H1 (cell line): ENCODE data around the gene GABRG2. TPM values are rescaled to one million over a fixed set of nuclear protein-coding genes. Genes with fewer than 3 reads are reported as not detected.

Experiments used
- CTCF ChIA-PET: fragments of 300-600 bp; sonication (Branson Sonifier 250); formaldehyde crosslinking; loops from one replicate; lab custom pipeline; 2021; ENCODE audit not compliant: partially characterized antibody; lab: Charles Lee
- POLR2A ChIA-PET: fragments of 300-600 bp; sonication (Branson Sonifier 250); formaldehyde crosslinking; loops from one replicate; lab custom pipeline; 2021; ENCODE audit warnings: inconsistent platforms; ENCODE audit not compliant: partially characterized antibody; lab: Charles Lee
- DNase-seq, 2 experiments: peaks; one replicate each; pipeline versions ENCODE4 v3.0.0 to v3.0.0-alpha.2; 2010 to 2022; ENCODE audit warnings: low spot score in 2 of 2, low read depth in 1 of 2, mixed read lengths in 1 of 2
- FAIRE-seq: peaks from 2 replicates; lab custom pipeline; 2011; peaks lifted over from hg19 to GRCh38; lab: Jason Lieb, UNC
- H2AFZ ChIP-seq: 2 replicates; pipeline ENCODE4 v1.8.1; 2012; ENCODE audit warnings: low read length, inconsistent platforms
- H2AK5ac ChIP-seq: 2 replicates; pipeline ENCODE4 v1.6.1; 2013; ENCODE audit warnings: low read depth, low read length
- H2BK120ac ChIP-seq: replicated peaks from 2 replicates; pipeline ENCODE3; 2013; ENCODE audit warnings: low read depth, low read length, inconsistent platforms
- H2BK12ac ChIP-seq: 2 replicates; pipeline ENCODE4 v1.6.1; 2013; ENCODE audit warnings: low read depth, low read length
- H2BK15ac ChIP-seq: 2 replicates; pipeline ENCODE4 v1.6.1; 2013; ENCODE audit warnings: low read length
- H2BK20ac ChIP-seq: 2 replicates; pipeline ENCODE4 v1.6.1; 2013; ENCODE audit warnings: low read length
- H2BK5ac ChIP-seq: 2 replicates; pipeline ENCODE4 v1.6.1; 2013; ENCODE audit warnings: low read depth, low read length
- H3K14ac ChIP-seq: 2 replicates; pipeline ENCODE4 v1.6.1; 2013; ENCODE audit warnings: inconsistent platforms; ENCODE audit not compliant: insufficient read length
- H3K18ac ChIP-seq: 2 replicates; pipeline ENCODE4 v1.6.1; 2013; ENCODE audit warnings: low read length; ENCODE audit errors: extremely low read depth
- H3K23ac ChIP-seq: 2 replicates; pipeline ENCODE4 v1.6.1; 2013; ENCODE audit warnings: inconsistent platforms; ENCODE audit not compliant: insufficient read length
- H3K23me2 ChIP-seq: 2 replicates; pipeline ENCODE4 v1.6.1; 2013; ENCODE audit warnings: low read depth, low read length
- H3K27ac ChIP-seq: 2 replicates; pipeline ENCODE4 v1.6.1; 2011; ENCODE audit warnings: low read depth, low read length, inconsistent platforms
- H3K27me3 ChIP-seq, 4 experiments: replicated peaks in 1 of 4; 1 replicate in 1 of 4; 2 replicates in 3 of 4; pipeline versions ENCODE4 v1.6.1 to v1.8.1; 2011 to 2013; ENCODE audit warnings: low read length in 3 of 4, mild to moderate bottlenecking in 3 of 4, inconsistent platforms in 2 of 4, mixed read lengths in 2 of 4, moderate library complexity in 1 of 4; ENCODE audit not compliant: control insufficient read depth in 3 of 4, insufficient read depth in 3 of 4; ENCODE audit errors: extremely low read depth in 1 of 4
- H3K36me3 ChIP-seq, 4 experiments: 2 replicates each; pipeline versions ENCODE4 v1.6.1 to v1.8.1; 2011 to 2013; ENCODE audit warnings: mild to moderate bottlenecking in 4 of 4, low read length in 3 of 4, moderate library complexity in 2 of 4, control low read depth in 1 of 4, inconsistent platforms in 1 of 4; ENCODE audit not compliant: insufficient read depth in 4 of 4, control insufficient read depth in 2 of 4
- H3K4ac ChIP-seq: replicated peaks from 2 replicates; pipeline ENCODE3; 2013; ENCODE audit warnings: low read length, low read depth, mixed read lengths, inconsistent platforms; ENCODE audit not compliant: insufficient read length
- H3K4me1 ChIP-seq, 4 experiments: replicated peaks in 1 of 4; 1 replicate in 1 of 4; 2 replicates in 3 of 4; pipeline versions ENCODE4 v1.6.1 to v1.8.1; 2011 to 2013; ENCODE audit warnings: low read length in 3 of 4, inconsistent platforms in 2 of 4, mixed read lengths in 1 of 4; ENCODE audit not compliant: insufficient read depth in 4 of 4, control insufficient read depth in 3 of 4
- H3K4me2 ChIP-seq, 2 experiments: 2 replicates each; pipeline versions ENCODE4 v1.6.1 to v1.8.1; 2011 to 2013; ENCODE audit warnings: low read depth in 2 of 2, low read length in 2 of 2, control low read depth in 1 of 2, inconsistent platforms in 1 of 2, mild to moderate bottlenecking in 1 of 2; ENCODE audit not compliant: insufficient read depth in 1 of 2
- H3K4me3 ChIP-seq, 4 experiments: fragments of 200-600, 300-600 bp in 1 of 4; sonication (generic), shearing (Covaris generic), sonication (Bioruptor Twin) in 1 of 4; 2 replicates each; pipeline versions ENCODE4 v1.5.1 to v1.8.1; 2011 to 2016; ENCODE audit warnings: low read length in 4 of 4, low read depth in 3 of 4, control low read depth in 2 of 4, inconsistent platforms in 2 of 4, mild to moderate bottlenecking in 2 of 4, mixed read lengths in 1 of 4, moderate library complexity in 1 of 4; ENCODE audit not compliant: insufficient read depth in 2 of 4; ENCODE audit errors: extremely low read depth in 1 of 4
- H3K56ac ChIP-seq: replicated peaks from 2 replicates; pipeline ENCODE3; 2013; ENCODE audit warnings: low read depth, mild to moderate bottlenecking, mixed read lengths, low read length, inconsistent platforms; ENCODE audit not compliant: insufficient read length
- H3K79me1 ChIP-seq: 2 replicates; pipeline ENCODE4 v1.6.1; 2013; ENCODE audit warnings: low read depth, low read length, control low read depth
- H3K79me2 ChIP-seq, 2 experiments: 2 replicates each; pipeline versions ENCODE4 v1.6.1 to v1.8.1; 2012 to 2013; ENCODE audit warnings: low read length in 2 of 2, mild to moderate bottlenecking in 2 of 2, inconsistent platforms in 1 of 2; ENCODE audit not compliant: insufficient read depth in 2 of 2, control insufficient read depth in 1 of 2
- H3K9ac ChIP-seq, 4 experiments: replicated peaks in 1 of 4; 1 replicate in 1 of 4; 2 replicates in 3 of 4; pipeline versions ENCODE4 v1.6.1 to v1.8.1; 2011 to 2013; ENCODE audit warnings: low read depth in 3 of 4, low read length in 3 of 4, control low read depth in 2 of 4, mild to moderate bottlenecking in 2 of 4, moderate library complexity in 2 of 4, inconsistent platforms in 1 of 4; ENCODE audit errors: extremely low read depth in 1 of 4
- H3K9me3 ChIP-seq, 2 experiments: 2 replicates each; pipeline versions ENCODE4 v1.6.1 to v1.8.1; 2012 to 2013; ENCODE audit warnings: mild to moderate bottlenecking in 2 of 2, moderate library complexity in 2 of 2, control low read depth in 1 of 2, inconsistent platforms in 1 of 2, low read depth in 1 of 2, low read length in 1 of 2, mixed read lengths in 1 of 2; ENCODE audit not compliant: insufficient read depth in 2 of 2
- H4K20me1 ChIP-seq, 2 experiments: replicated peaks in 1 of 2; 2 replicates each; pipeline versions ENCODE3 to v1.8.1; 2011 to 2013; ENCODE audit warnings: inconsistent platforms in 2 of 2, low read length in 2 of 2, mild to moderate bottlenecking in 1 of 2; ENCODE audit not compliant: insufficient read depth in 2 of 2, control insufficient read depth in 1 of 2
- H4K5ac ChIP-seq: 2 replicates; pipeline ENCODE4 v1.6.1; 2013; ENCODE audit warnings: low read length, low read depth, mixed read lengths, inconsistent platforms; ENCODE audit not compliant: insufficient read length
- H4K8ac ChIP-seq: 2 replicates; pipeline ENCODE4 v1.8.0; 2013; ENCODE audit warnings: mild to moderate bottlenecking, moderate library complexity, low read length, inconsistent platforms; ENCODE audit not compliant: insufficient read depth; ENCODE audit errors: extremely low read depth
- H4K91ac ChIP-seq: replicated peaks from 2 replicates; pipeline ENCODE3; 2013; ENCODE audit warnings: low read length, mixed read lengths, inconsistent platforms; ENCODE audit not compliant: insufficient read length
- BACH1 ChIP-seq: IDR thresholded peaks from 2 replicates; pipeline ENCODE4 v1.6.1; 2012; ENCODE audit warnings: low read length, improper control_type of control experiment
- CTBP2 ChIP-seq: IDR thresholded peaks from 2 replicates; pipeline ENCODE4 v1.7.0; 2011; ENCODE audit warnings: borderline replicate concordance, mild to moderate bottlenecking, moderate library complexity, mixed read lengths, low read length; ENCODE audit not compliant: insufficient read depth, insufficient read length
- SRF ChIP-seq: IDR thresholded peaks from 2 replicates; pipeline ENCODE4 v1.6.1; 2011; ENCODE audit warnings: mild to moderate bottlenecking, low read depth, low read length, moderate library complexity
- WGBS, 2 experiments: shearing (Covaris generic) in 1 of 2; methylation state at CpG; one replicate each; pipeline versions ENCODE4 v1.1.6 to v1.1.7; 2013 to 2015; ENCODE audit warnings: low lambda C conversion rate in 2 of 2, mixed read lengths in 2 of 2, inconsistent platforms in 1 of 2, low coverage in 1 of 2, missing lambda C conversion rate in 1 of 2; ENCODE audit not compliant: insufficient replicate concordance in 2 of 2, insufficient coverage in 1 of 2, insufficient read length in 1 of 2; ENCODE audit errors: extremely low coverage in 1 of 2, missing lambda C conversion rate in 1 of 2; 5-methylcytosine and 5-hydroxymethylcytosine counted together
- polyA plus RNA-seq, 7 experiments: library from polyadenylated mRNA; depleted of rRNA in 3 of 7; stranded (reverse) in 5 of 7; unstranded in 2 of 7; fragments of >200 nt in 5 of 7; fragments of 200-250 nt in 2 of 7; gene quantifications; 1 replicate in 5 of 7; 2 replicates in 1 of 7; 4 replicates in 1 of 7; pipeline versions ENCODE4 v1.2.1 to v1.2.3, GENCODE V29; 2011 to 2013; ENCODE audit warnings: missing spikeins in 2 of 7, mixed read lengths in 2 of 7
- total RNA-seq: library from RNA; stranded (reverse); fragmentation: NEBNext Ultra II Directional; extraction: Animal tissue kit (Norgen Biotek cat#: 25700); gene quantifications from 2 replicates; pipeline ENCODE4 v1.2.1, GENCODE V29; 2021

GABRG2 gene
- total and polyA plus RNA-seq, 2 of the 8 experiments (the other 6 are each of a cell fraction or from before 2014, with no cell fraction given) = 2.0 to 2.8 TPM

- no peak overlapping the region for H4K8ac ChIP-seq
- H3K23ac ChIP-seq = no peak overlapping the region
- H3K4ac ChIP-seq = no peak overlapping the region
- no peaks in the 10 kb centered on the region for H3K79me1 ChIP-seq
- H2BK15ac ChIP-seq = no peak overlapping the region
- no peak overlapping the region for H2BK12ac ChIP-seq
- no peak overlapping the region for H2AFZ ChIP-seq
- H3K9ac ChIP-seq = no peak overlapping the region
- H3K14ac ChIP-seq = no peak overlapping the region
- no peak overlapping the region for H2BK5ac ChIP-seq
- ChIA-PET POLR2A (no interaction called here), CTCF (no interaction called here)
- FAIRE-seq = no peak
- H4K5ac ChIP-seq = no peak overlapping the region
- no peaks in the 10 kb centered on the region for H3K23me2 ChIP-seq
- no peak overlapping the region for H2BK20ac ChIP-seq
- TF ChIP-seq SRF (no peak), BACH1 (no peak), CTBP2 (no peak)
- TF ChIP-seq, all 59 proteins: peak for 0
- 94% methylated on average over 3 of the region's 3 CpGs; no CpG with 5 or more reads in 1 of the 2 experiments for WGBS, 2 experiments
- Histone ChIP-seq H3K27me3 (no peaks in the 10 kb centered on the region), H2BK120ac (no peak overlapping the region), H4K20me1 (no peaks in the 10 kb centered on the region), H3K4me2 (no peak overlapping the region), H3K79me2 (no peaks in the 10 kb centered on the region), H3K18ac (no peak overlapping the region), H3K56ac (no peak overlapping the region), H3K36me3 (no peaks in the 10 kb centered on the region), H2AK5ac (no peak overlapping the region), H3K4me1 (no peaks in the 10 kb centered on the region; a peak in 1 of 7 replicates), H3K27ac (no peak overlapping the region), H3K4me3 (no peak overlapping the region), H4K91ac (no peak overlapping the region), H3K9me3 (no peaks in the 10 kb centered on the region)
- no peak for DNase-seq
Measured at GRCh38 chr5:162119801-162120200, 52.2 kb downstream of the GABRG2 start.
